Activated B cell treated with CpG ODN at 0.5 μM for 24 hours (primary cell): ENCODE results near the gene ATG2A. TPM values are rescaled to one million over a fixed set of nuclear protein-coding genes. Genes with fewer than 3 reads are reported as not detected.

Experiments
- ATAC-seq: fragments of 200-7000 bp; cut with Tn5 transposase; one replicate; pipeline ENCODE4 v1.10.0; 2021; ENCODE audit warnings: low read depth, mild to moderate bottlenecking, moderate library complexity
- CTCF ChIA-PET: fragments of 350-600 bp; sonication (Branson Sonifier 250); formaldehyde crosslinking; loops from one replicate; lab custom pipeline; 2021; ENCODE audit warnings: antibody characterized with exemption; lab: Charles Lee
- POLR2A ChIA-PET: fragments of 350-600 bp; sonication (Branson Sonifier 250); formaldehyde crosslinking; loops from one replicate; lab custom pipeline; 2021; ENCODE audit warnings: antibody characterized with exemption; lab: Charles Lee
- DNase-seq: peaks from one replicate; pipeline ENCODE4 v3.0.0; 2022
- H3K27ac Mint-ChIP-seq: one replicate; pipeline ENCODE4 v1.8.0; 2020; ENCODE audit warnings: mixed read lengths
- H3K27me3 Mint-ChIP-seq: one replicate; pipeline ENCODE4 v1.8.0; 2021; ENCODE audit warnings: mixed read lengths
- H3K36me3 Mint-ChIP-seq: one replicate; pipeline ENCODE4 v1.8.0; 2021; ENCODE audit warnings: low read depth, mixed read lengths
- H3K4me1 Mint-ChIP-seq: one replicate; pipeline ENCODE4 v1.8.0; 2021; ENCODE audit warnings: mixed read lengths
- H3K4me3 Mint-ChIP-seq: one replicate; pipeline ENCODE4 v1.8.0; 2020; ENCODE audit warnings: mild to moderate bottlenecking, mixed read lengths
- H3K9me3 Mint-ChIP-seq: one replicate; pipeline ENCODE4 v1.8.0; 2020; ENCODE audit warnings: mixed read lengths
- intact Hi-C: fragments of 100-400 bp; cut with micrococcal nuclease; formaldehyde crosslinking; loops from one replicate; pipeline ENCODE4 v1.15.1; 2024
- total RNA-seq: library from RNA; stranded (reverse); gene quantifications from 2 replicates; pipeline ENCODE4 v1.2.3, GENCODE V29; 2022
- TF ChIP-seq, protein P1 (sequence below): fragments of 200-600 bp; IDR thresholded peaks from one replicate; pipeline ENCODE4 v1.8.0; 2022; ENCODE audit warnings: antibody characterized with exemption, mild to moderate bottlenecking

ATG2A gene
- total RNA-seq, 1 donor from 2014 or later = 35.0 TPM

- ATAC-seq = no peak
- no peak for DNase-seq
- TF ChIP-seq, protein P1, sequence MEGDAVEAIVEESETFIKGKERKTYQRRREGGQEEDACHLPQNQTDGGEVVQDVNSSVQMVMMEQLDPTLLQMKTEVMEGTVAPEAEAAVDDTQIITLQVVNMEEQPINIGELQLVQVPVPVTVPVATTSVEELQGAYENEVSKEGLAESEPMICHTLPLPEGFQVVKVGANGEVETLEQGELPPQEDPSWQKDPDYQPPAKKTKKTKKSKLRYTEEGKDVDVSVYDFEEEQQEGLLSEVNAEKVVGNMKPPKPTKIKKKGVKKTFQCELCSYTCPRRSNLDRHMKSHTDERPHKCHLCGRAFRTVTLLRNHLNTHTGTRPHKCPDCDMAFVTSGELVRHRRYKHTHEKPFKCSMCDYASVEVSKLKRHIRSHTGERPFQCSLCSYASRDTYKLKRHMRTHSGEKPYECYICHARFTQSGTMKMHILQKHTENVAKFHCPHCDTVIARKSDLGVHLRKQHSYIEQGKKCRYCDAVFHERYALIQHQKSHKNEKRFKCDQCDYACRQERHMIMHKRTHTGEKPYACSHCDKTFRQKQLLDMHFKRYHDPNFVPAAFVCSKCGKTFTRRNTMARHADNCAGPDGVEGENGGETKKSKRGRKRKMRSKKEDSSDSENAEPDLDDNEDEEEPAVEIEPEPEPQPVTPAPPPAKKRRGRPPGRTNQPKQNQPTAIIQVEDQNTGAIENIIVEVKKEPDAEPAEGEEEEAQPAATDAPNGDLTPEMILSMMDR = no peak
- POLR2A ChIA-PET = interaction anchor here (0.7 to 1.1 kb wide), 2 partner anchors 32 to 54 kb away, joined by 3 to 5 read pairs; no protein-coding TSS in a partner anchor
- H3K4me1 Mint-ChIP-seq = no peaks in the 10 kb centered on the region
- peaks cover 53% of the 10 kb centered on the region for H3K36me3 Mint-ChIP-seq
- intact Hi-C loops = no loop called here
- no peak overlapping the region for H3K27ac Mint-ChIP-seq
- CTCF ChIA-PET = no interaction called here
- peaks cover 2% of the 10 kb centered on the region for H3K27me3 Mint-ChIP-seq
- H3K9me3 Mint-ChIP-seq = no peaks in the 10 kb centered on the region
- H3K4me3 Mint-ChIP-seq = no peak overlapping the region
Measured at GRCh38 chr11:64933935-64934681, 17.1 kb upstream of the ATG2A start.

DNA sequence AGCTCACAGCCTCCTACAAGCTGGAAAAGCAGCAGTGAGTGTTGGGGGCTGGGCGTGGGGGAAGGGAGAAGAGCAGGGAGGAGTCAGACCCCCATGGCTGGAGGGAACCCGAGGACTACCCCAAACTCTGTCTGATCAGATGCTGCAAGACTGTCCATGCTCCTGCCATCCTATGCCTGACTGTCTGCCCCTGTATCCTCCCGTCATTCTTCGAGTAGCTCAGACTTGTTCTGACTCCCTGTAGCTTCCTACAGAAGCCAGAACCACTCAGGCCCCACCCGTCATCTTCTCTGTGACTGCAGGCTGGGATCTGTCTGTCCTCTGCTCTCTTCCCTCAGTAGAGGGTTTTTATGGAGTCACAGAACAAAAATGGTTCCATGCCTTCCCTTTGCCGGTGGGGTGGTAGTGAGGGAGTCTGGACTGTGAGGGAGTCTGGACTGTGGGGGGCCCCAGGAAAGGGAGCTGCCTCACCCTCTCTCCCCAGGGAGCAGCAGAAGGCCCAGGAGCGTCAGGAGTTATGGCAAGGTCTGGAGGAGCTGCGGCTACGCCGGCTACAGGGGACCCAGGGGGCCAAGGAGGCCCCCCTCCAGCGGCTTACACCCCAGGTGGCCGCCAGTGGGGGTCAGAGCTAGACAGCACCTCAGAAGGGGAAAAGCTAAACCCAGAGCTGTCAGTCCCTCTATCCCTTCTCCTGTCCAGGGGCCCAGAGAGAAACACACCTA, 16.4 kb upstream of the ATG2A start:
- DNase-seq (no peak), ATAC-seq (no peak)
- intact Hi-C loops = no loop called here
- Mint-ChIP-seq H3K27me3 (no peaks in the 10 kb centered on the region), H3K27ac (no peak overlapping the region), H3K4me1 (no peaks in the 10 kb centered on the region), H3K9me3 (no peaks in the 10 kb centered on the region), H3K36me3 (peaks cover 55% of the 10 kb centered on the region), H3K4me3 (no peak overlapping the region)
- TF ChIP-seq, protein P1 = no peak
- POLR2A ChIA-PET = interaction anchor here (1.1 kb wide), 1 partner anchor 54 kb away, joined by 3 read pairs; no protein-coding TSS in a partner anchor
- CTCF ChIA-PET = no interaction called here

DNA sequence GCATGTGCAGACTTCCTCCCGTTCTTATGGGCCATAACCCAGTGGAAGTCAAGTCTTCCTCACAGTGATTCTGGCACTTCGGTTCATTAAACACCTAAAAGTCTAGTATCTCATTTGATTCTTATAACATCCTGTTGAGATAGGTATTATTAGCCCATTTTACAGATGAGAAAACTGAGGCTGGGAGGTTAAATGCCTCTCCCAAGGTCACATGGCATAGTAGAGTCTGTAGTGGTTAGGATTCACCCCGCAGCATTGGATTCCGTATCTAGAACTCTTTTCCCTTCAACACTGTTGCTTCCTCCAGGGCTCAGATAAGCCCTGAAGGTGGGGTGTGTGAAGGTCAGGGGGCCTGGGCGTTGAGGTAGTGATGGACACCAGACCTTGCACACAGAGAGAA, 15.3 kb upstream of the ATG2A start:
- ChIA-PET CTCF (no interaction called here), POLR2A (no interaction called here)
- DNase-seq (no peak), ATAC-seq (no peak)
- TF ChIP-seq, protein P1 = no peak
- Mint-ChIP-seq H3K27me3 (no peaks in the 10 kb centered on the region), H3K27ac (no peak overlapping the region), H3K36me3 (peaks cover 65% of the 10 kb centered on the region), H3K9me3 (no peaks in the 10 kb centered on the region), H3K4me3 (no peak overlapping the region), H3K4me1 (no peaks in the 10 kb centered on the region)
- intact Hi-C loops = no loop called here

- Mint-ChIP-seq H3K4me3 (no peak overlapping the region), H3K27me3 (no peaks in the 10 kb centered on the region), H3K4me1 (no peaks in the 10 kb centered on the region), H3K36me3 (peaks cover 69% of the 10 kb centered on the region), H3K9me3 (no peaks in the 10 kb centered on the region), H3K27ac (no peak overlapping the region)
- TF ChIP-seq, protein P1 = no peak
- CTCF ChIA-PET = no interaction called here
- POLR2A ChIA-PET = no interaction called here
- intact Hi-C loops = no loop called here
- ATAC-seq (no peak), DNase-seq (no peak)
Measured at GRCh38 chr11:64931290-64931689, 14.3 kb upstream of the ATG2A start.

DNA sequence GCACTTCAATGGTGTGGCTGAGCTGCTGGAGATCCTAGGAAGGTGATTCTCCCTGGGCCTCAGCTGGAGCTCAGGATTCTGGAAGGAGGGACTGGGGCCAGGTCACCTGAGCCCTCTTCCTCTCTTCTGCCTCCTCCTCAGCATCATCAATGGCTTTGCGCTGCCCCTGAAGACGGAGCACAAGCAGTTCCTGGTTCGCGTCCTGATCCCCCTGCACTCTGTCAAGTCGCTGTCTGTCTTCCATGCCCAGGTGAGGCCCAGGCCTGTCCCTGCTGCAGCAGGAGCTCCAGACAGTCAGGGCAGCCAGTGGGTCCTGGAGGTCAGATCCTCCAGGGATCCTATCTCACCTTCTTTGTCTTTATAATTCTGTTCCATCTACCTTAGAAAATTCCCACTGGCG, 13.3 kb upstream of the ATG2A start:
- DNase-seq = no peak
- Mint-ChIP-seq H3K4me1 (peaks cover 3% of the 10 kb centered on the region), H3K9me3 (no peaks in the 10 kb centered on the region), H3K27ac (no peak overlapping the region), H3K27me3 (no peaks in the 10 kb centered on the region), H3K36me3 (peaks cover 69% of the 10 kb centered on the region), H3K4me3 (no peak overlapping the region)
- POLR2A ChIA-PET = no interaction called here
- intact Hi-C loops = no loop called here
- TF ChIP-seq, protein P1 = no peak
- ATAC-seq = no peak
- CTCF ChIA-PET = no interaction called here
